Activated T-cell treated with anti-CD3 and anti-CD28 coated beads, Interleukin-2, amount 50 U/mL, for 72 hours (primary cell): ENCODE measurements around the gene ITK. TPM values are rescaled to one million over a fixed set of nuclear protein-coding genes. Genes with fewer than 3 reads are reported as not detected.

Experiments used
- ATAC-seq, 2 donors: fragments of 150-1000 bp; cut with Tn5 transposase; replicated peaks in 1 of 2; 2 replicates each; pipeline ENCODE4 v1.10.0; 2021; ENCODE audit warnings: moderate library complexity in 2 of 2, mild to moderate bottlenecking in 1 of 2
- DNase-seq, 2 donors: peaks; one replicate each; pipeline ENCODE4 v3.0.0; 2021 to 2022; ENCODE audit warnings: mixed read lengths in 1 of 2
- H3K27ac Mint-ChIP-seq: one replicate; pipeline ENCODE4 v1.8.0; 2022; ENCODE audit warnings: mild to moderate bottlenecking, moderate library complexity, mixed read lengths
- H3K27me3 Mint-ChIP-seq: one replicate; pipeline ENCODE4 v1.8.0; 2022; ENCODE audit warnings: low read depth, mixed read lengths
- H3K36me3 Mint-ChIP-seq, 2 donors: one replicate each; pipeline ENCODE4 v1.8.0; 2022; ENCODE audit warnings: mixed read lengths in 2 of 2, mild to moderate bottlenecking in 1 of 2; ENCODE audit not compliant: insufficient read depth in 2 of 2
- H3K4me1 Mint-ChIP-seq: one replicate; pipeline ENCODE4 v1.8.0; 2022; ENCODE audit warnings: low read depth, mixed read lengths
- H3K4me3 Mint-ChIP-seq, 2 donors: one replicate each; pipeline ENCODE4 v1.8.0; 2022; ENCODE audit warnings: mild to moderate bottlenecking in 2 of 2, mixed read lengths in 2 of 2, moderate library complexity in 2 of 2
- H3K9me3 Mint-ChIP-seq, 2 donors: one replicate each; pipeline ENCODE4 v1.8.0; 2022; ENCODE audit warnings: mixed read lengths in 2 of 2
- total RNA-seq, 2 donors: library from RNA; stranded (reverse); gene quantifications; one replicate each; pipeline ENCODE4 v1.2.3, GENCODE V29; 2022

The ITK gene
- total RNA-seq, 2 donors from 2014 or later = 289 to 314 TPM

DNA sequence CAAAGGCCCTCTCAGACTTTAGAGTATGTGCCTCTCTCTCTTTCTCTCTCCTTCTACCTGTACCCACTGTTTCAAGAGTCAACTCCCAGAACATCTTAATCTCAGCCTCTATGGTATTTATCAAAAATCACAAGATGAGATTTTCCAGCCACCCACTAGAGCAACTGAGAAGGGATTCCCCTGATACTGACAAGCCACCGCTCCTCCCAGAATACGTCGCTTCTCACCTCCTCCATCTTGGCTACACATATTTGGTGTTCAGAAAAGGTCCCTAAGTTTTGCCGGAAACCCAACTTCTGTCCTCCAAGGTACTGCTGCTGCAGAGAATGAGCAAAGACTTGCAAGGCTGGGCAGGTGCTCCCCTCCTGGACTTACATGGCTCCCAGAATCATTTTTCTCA, 20.6 kb upstream of the ITK start:
- peaks cover 84% of the 10 kb centered on the region for H3K4me1 Mint-ChIP-seq
- peak; percentile 30 to 59 for ATAC-seq
- no peaks in the 10 kb centered on the region for H3K27me3 Mint-ChIP-seq
- peak overlapping the region; percentile 95 for H3K27ac Mint-ChIP-seq
- DNase-seq = peak; percentile 45 to 51
- H3K4me3 Mint-ChIP-seq = peak overlapping the region; percentile 78 to 92
- no peaks in the 10 kb centered on the region for H3K9me3 Mint-ChIP-seq
- peaks cover 0 to 6% of the 10 kb centered on the region in 2 donors for H3K36me3 Mint-ChIP-seq

GRCh38 chr5:157161996-157162395, 18.6 kb upstream of the ITK start:
- Mint-ChIP-seq H3K36me3 (peaks cover 0 to under 1% of the 10 kb centered on the region in 2 donors), H3K27ac (no peak overlapping the region), H3K4me1 (peaks cover 84% of the 10 kb centered on the region), H3K27me3 (no peaks in the 10 kb centered on the region), H3K9me3 (no peaks in the 10 kb centered on the region), H3K4me3 (no peak overlapping the region)
- DNase-seq (no peak), ATAC-seq (no peak)

DNA sequence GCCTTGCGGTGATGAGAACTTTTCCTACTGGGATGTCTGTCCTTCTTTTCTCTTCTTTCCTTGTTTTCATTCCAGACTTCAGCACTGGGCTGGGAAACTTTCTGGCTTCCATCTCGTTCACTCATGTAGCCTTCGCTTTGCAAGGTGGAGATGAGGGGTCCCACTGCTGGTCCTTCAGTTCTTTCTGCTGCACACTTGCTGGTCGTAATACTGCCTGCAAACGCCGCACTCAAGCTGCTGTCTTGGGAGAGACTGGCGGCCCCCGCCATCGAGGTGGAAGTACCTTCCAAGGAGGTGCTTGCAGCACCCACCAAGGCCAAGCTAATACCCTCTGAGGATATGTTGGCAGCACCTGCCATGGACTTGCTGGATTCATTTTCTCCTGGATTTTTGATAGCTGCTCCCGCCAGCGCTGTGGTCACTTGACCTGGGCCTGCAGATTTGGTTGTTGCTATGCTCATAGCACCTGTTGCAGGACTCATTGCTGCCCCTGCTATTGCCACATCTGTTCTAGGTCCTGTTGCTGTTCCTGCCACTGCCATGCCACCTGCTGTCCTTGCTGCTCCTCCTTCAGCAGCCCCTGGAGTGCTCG, 17.6 kb upstream of the ITK start:
- H3K9me3 Mint-ChIP-seq = no peaks in the 10 kb centered on the region
- H3K27me3 Mint-ChIP-seq = no peaks in the 10 kb centered on the region
- H3K36me3 Mint-ChIP-seq = no peaks in the 10 kb centered on the region
- ATAC-seq (no peak), DNase-seq (no peak)
- no peak overlapping the region for H3K27ac Mint-ChIP-seq
- no peak overlapping the region for H3K4me3 Mint-ChIP-seq
- H3K4me1 Mint-ChIP-seq = peaks cover 84% of the 10 kb centered on the region

GRCh38 chr5:157164521-157164920, 16.1 kb upstream of the ITK start:
- peaks cover 0 to under 1% of the 10 kb centered on the region in 2 donors for H3K36me3 Mint-ChIP-seq
- H3K4me1 Mint-ChIP-seq = peaks cover 84% of the 10 kb centered on the region
- ATAC-seq = peak in 1 of 2 donors; percentile 22
- DNase-seq = no peak
- H3K4me3 Mint-ChIP-seq = peak overlapping the region in 1 of 2 donors; percentile 16
- H3K27ac Mint-ChIP-seq = no peak overlapping the region
- H3K27me3 Mint-ChIP-seq = no peaks in the 10 kb centered on the region
- no peaks in the 10 kb centered on the region for H3K9me3 Mint-ChIP-seq

DNA sequence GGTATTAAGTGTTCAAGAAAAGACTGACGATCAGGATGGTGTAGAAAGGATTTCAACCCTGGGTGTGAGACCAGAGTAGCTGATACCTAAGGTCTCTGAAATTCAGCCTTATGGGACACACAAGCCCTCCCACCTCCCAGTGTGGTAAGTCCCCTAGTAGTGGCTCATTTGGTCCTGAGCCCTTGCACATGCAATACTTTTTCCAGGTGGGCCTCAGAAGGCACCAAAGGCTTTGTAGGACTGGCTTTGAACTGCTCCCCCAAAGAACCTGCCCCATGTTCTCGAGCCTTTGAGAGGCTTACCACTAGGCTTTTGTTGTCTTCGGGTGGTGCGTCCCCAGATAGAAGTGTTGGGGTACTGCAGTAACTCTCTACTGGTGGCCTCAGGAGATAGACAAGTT, 15.4 kb upstream of the ITK start:
- Mint-ChIP-seq H3K27ac (no peak overlapping the region), H3K27me3 (no peaks in the 10 kb centered on the region), H3K9me3 (no peaks in the 10 kb centered on the region), H3K4me3 (peak overlapping the region in 1 of 2 donors; percentile 12), H3K36me3 (peaks cover 4% of the 10 kb centered on the region in 2 donors), H3K4me1 (peaks cover 84% of the 10 kb centered on the region)
- DNase-seq (no peak), ATAC-seq (no peak)

GRCh38 chr5:157165668-157166067, 15.0 kb upstream of the ITK start:
- peaks cover 6 to 8% of the 10 kb centered on the region in 2 donors for H3K36me3 Mint-ChIP-seq
- ATAC-seq = no peak
- DNase-seq = no peak
- peak overlapping the region; percentile 77 to 85 for H3K4me3 Mint-ChIP-seq
- H3K4me1 Mint-ChIP-seq = peaks cover 84% of the 10 kb centered on the region
- H3K27me3 Mint-ChIP-seq = no peaks in the 10 kb centered on the region
- H3K9me3 Mint-ChIP-seq = peaks cover under 1% of the 10 kb centered on the region in 2 donors
- H3K27ac Mint-ChIP-seq = no peak overlapping the region

DNA sequence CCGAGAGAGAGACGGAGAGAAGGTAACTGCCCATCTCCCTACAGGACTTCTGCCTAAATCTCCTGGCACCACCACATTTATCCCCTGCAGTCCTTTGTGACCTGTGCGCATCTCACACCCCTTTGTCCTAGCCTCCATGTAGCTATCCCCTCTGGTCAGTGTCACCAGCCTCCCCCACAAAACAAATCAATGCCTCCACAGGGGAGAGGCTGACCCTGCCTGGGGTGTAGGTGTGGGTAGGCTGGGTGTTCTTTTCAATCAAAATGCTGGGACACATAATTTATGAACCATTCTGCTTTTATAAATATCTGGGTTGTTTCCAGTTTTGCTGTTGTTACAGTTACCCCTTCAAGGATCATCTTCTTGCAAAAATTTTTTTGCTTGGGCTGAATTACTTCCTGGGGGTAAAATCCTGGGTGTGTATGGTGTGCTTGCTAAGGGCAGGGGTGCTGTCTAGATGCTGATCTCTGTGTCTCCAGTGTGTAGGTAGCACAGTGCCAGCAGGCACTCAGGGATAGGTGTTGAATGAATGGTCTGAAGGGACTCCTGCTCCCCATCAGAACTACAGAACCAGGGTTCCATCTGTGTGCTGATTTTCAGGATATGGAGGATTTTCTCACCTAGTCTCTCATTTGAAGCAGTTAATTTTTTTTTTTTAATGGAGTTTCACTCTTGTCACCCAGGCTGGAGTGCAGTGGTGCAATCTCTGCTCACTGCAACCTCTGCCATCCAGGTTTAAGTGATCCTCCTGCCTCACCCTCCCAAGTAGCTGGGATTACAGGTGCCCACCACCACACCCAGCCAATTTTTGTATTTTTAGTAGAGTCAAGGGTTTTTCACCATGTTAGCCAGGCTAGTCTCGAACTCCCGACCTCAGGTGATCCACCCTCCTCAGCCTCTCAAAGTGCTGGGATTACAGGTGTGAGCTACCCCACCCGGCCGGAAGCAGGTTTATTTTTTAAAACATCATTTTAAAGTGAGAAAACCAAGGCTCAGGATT, 14.1 kb upstream of the ITK start, which contains the start of gene GARIN3:
TSS of gene GARIN3 (minus strand) at position 51 of the 1,000 bp plus-strand sequence. CDS start 96 bp downstream, outside the sequence.
- peak within 1 kb of the TSS; percentile 77 to 85 for H3K4me3 Mint-ChIP-seq
- H3K36me3 Mint-ChIP-seq = peaks cover 10 to 12% of the 10 kb centered on the region in 2 donors
- no peaks in the 10 kb centered on the region for H3K27me3 Mint-ChIP-seq
- peaks cover 5% of the 10 kb centered on the region in 2 donors for H3K9me3 Mint-ChIP-seq
- ATAC-seq (peak; percentile 26 to 34), DNase-seq (no peak)
- peaks cover 84% of the 10 kb centered on the region for H3K4me1 Mint-ChIP-seq
- peak within 1 kb of the TSS; percentile 97 for H3K27ac Mint-ChIP-seq

DNA sequence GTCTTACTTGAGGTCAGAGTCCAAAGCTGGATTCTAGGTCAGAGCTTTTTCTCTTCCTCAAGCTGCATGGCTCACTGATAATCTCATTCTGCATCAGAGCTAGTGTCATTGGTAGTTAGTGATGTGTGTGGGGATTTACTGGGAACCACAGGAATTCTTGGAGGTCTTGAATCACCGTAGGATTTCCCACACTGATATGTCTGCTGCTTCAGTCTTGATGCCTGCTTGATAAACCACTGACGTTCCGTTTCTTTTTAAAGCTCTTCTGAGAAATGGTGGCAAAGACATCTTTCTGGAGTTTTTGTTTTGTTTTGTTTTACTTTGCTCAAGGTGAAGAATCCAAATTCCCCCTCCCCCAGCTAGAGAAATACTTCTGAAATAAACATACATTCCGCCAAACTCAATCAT, 13.4 kb upstream of the ITK start:
- Mint-ChIP-seq H3K36me3 (peaks cover 10 to 12% of the 10 kb centered on the region in 2 donors), H3K27ac (peak overlapping the region; percentile 97), H3K4me3 (peak overlapping the region; percentile 77 to 85), H3K4me1 (peaks cover 90% of the 10 kb centered on the region), H3K9me3 (peaks cover 5% of the 10 kb centered on the region in 2 donors), H3K27me3 (no peaks in the 10 kb centered on the region)
- no peak for DNase-seq
- peak; percentile 80 to 83 for ATAC-seq

DNA sequence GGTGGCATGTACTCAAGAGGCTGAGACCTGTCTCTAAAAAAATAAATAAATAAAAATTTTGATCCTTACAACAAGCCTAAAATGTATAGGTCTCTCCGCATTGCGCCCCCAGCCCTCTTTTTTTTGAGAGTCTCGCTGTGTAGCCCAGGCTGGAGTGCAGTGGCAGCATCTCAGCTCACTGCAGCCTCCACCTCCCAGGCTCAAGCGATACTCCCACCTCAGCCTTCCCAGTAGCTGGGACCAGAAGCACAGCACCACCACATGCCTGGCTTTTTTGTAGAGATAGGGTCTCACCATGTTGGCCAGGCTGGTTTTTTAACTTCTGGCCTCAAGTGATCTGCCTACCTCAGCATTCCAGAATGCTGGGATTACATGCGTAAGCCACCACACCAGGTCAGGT, 12.4 kb upstream of the ITK start:
- DNase-seq (no peak), ATAC-seq (no peak)
- H3K36me3 Mint-ChIP-seq = peaks cover 10 to 12% of the 10 kb centered on the region in 2 donors
- H3K9me3 Mint-ChIP-seq = peaks cover 5% of the 10 kb centered on the region in 2 donors
- H3K4me1 Mint-ChIP-seq = peaks cover 91% of the 10 kb centered on the region
- peak overlapping the region; percentile 1 for H3K27ac Mint-ChIP-seq
- H3K27me3 Mint-ChIP-seq = no peaks in the 10 kb centered on the region
- peak overlapping the region; percentile 77 to 85 for H3K4me3 Mint-ChIP-seq

GRCh38 chr5:157172403-157172802, 8.2 kb upstream of the ITK start:
- Mint-ChIP-seq H3K36me3 (peaks cover 10 to 13% of the 10 kb centered on the region in 2 donors), H3K27me3 (no peaks in the 10 kb centered on the region), H3K4me3 (peak overlapping the region; percentile 75 to 77), H3K9me3 (peaks cover 5% of the 10 kb centered on the region in 2 donors), H3K4me1 (peaks cover 96% of the 10 kb centered on the region), H3K27ac (peak overlapping the region; percentile 96)
- ATAC-seq = peak; percentile 96 to 97
- peak; percentile 89 to 91 for DNase-seq

- Mint-ChIP-seq H3K4me3 (peak overlapping the region; percentile 61 to 68), H3K27me3 (no peaks in the 10 kb centered on the region), H3K27ac (peak overlapping the region; percentile 94), H3K36me3 (peaks cover 8 to 19% of the 10 kb centered on the region in 2 donors), H3K9me3 (peaks cover 8 to 9% of the 10 kb centered on the region in 2 donors), H3K4me1 (peaks cover 96% of the 10 kb centered on the region)
- DNase-seq (no peak), ATAC-seq (no peak)
Observed at GRCh38 chr5:157175071-157175612, 5.5 kb upstream of the ITK start.

DNA sequence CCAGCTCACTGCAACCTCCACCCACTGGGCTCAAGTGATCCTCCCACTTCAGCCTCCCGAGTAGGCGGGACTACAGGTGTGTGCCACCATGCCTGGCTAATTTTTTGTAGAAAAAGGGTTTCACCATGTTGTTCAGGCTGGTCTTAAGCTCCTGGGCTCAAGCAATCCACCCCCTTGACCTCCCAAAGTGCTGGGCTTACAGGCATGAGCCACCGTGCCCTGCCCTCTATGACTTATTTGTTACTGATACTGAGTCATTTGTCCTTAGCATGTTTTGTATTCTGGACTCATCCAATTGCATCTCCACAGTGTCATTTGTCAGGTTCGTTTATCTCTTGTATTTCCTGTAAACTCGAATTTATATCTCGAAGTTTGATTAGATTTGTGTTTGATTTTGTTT, 2.7 kb upstream of the ITK start:
- peak in 1 of 2 donors; percentile 58 for DNase-seq
- Mint-ChIP-seq H3K4me1 (peaks cover 72% of the 10 kb centered on the region), H3K9me3 (peaks cover 3 to 4% of the 10 kb centered on the region in 2 donors), H3K27ac (peak overlapping the region; percentile 100), H3K27me3 (no peaks in the 10 kb centered on the region), H3K4me3 (peak overlapping the region; percentile 81 to 100), H3K36me3 (peaks cover 8 to 30% of the 10 kb centered on the region in 2 donors)
- peak; percentile 71 to 75 for ATAC-seq
